Measurements from ENCODE around the gene CCDC154.

CCDC154 gene

GRCh38 chr16:1458336-1458976 lies 14.1 kb upstream of the CCDC154 start:
- H3K4me1 ChIP-seq (ENCODE audit: control insufficient read depth, low read depth, low read length), result no peaks in the 10 kb centered on the region
- no peak overlapping the region for H3K27ac ChIP-seq (ENCODE audit: low read length)
- H3K9me3 ChIP-seq (ENCODE audit: control insufficient read depth, low read depth, low read length), result no peaks in the 10 kb centered on the region
- H3K9ac ChIP-seq (ENCODE audit: low read length), result no peak overlapping the region
- H3K36me3 ChIP-seq (ENCODE audit: control insufficient read depth, low read depth, low read length), result peaks cover 26% of the 10 kb centered on the region
- no peaks in the 10 kb centered on the region for H3K27me3 ChIP-seq (ENCODE audit: control insufficient read depth, insufficient read depth, low read length)
- H3K4me3 ChIP-seq (ENCODE audit: low read length), result no peak overlapping the region

- peaks cover 29% of the 10 kb centered on the region for H3K36me3 ChIP-seq (ENCODE audit: control insufficient read depth, low read depth, low read length)
- no peaks in the 10 kb centered on the region for H3K27me3 ChIP-seq (ENCODE audit: control insufficient read depth, insufficient read depth, low read length)
- no peaks in the 10 kb centered on the region for H3K9me3 ChIP-seq (ENCODE audit: control insufficient read depth, low read depth, low read length)
- no peak overlapping the region for H3K4me3 ChIP-seq (ENCODE audit: low read length)
- no peaks in the 10 kb centered on the region for H3K4me1 ChIP-seq (ENCODE audit: control insufficient read depth, low read depth, low read length)
- H3K27ac ChIP-seq (ENCODE audit: low read length), result no peak overlapping the region
- no peak overlapping the region for H3K9ac ChIP-seq (ENCODE audit: low read length)
Observed at GRCh38 chr16:1457489-1458245, 13.3 kb upstream of the CCDC154 start.

- Histone ChIP-seq H3K27ac (ENCODE audit: low read length) (no peak overlapping the region), H3K9ac (ENCODE audit: low read length) (no peak overlapping the region), H3K9me3 (ENCODE audit: control insufficient read depth, low read depth, low read length) (no peaks in the 10 kb centered on the region), H3K4me1 (ENCODE audit: control insufficient read depth, low read depth, low read length) (no peaks in the 10 kb centered on the region), H3K27me3 (ENCODE audit: control insufficient read depth, insufficient read depth, low read length) (no peaks in the 10 kb centered on the region), H3K4me3 (ENCODE audit: low read length) (no peak overlapping the region), H3K36me3 (ENCODE audit: control insufficient read depth, low read depth, low read length) (peaks cover 29% of the 10 kb centered on the region)
Observed at GRCh38 chr16:1456951-1457350, 12.6 kb upstream of the CCDC154 start.

GRCh38 chr16:1455190-1456171 lies 11.1 kb upstream of the CCDC154 start:
- H3K27ac ChIP-seq (ENCODE audit: low read length), result no peak overlapping the region

GRCh38 chr16:1454561-1454960 lies 10.2 kb upstream of the CCDC154 start:
- no peak overlapping the region for H3K27ac ChIP-seq (ENCODE audit: low read length)
- H3K4me3 ChIP-seq (ENCODE audit: low read length), result no peak overlapping the region
- H3K9ac ChIP-seq (ENCODE audit: low read length), result no peak overlapping the region
- H3K9me3 ChIP-seq (ENCODE audit: control insufficient read depth, low read depth, low read length), result no peaks in the 10 kb centered on the region
- H3K27me3 ChIP-seq (ENCODE audit: control insufficient read depth, insufficient read depth, low read length), result no peaks in the 10 kb centered on the region
- H3K36me3 ChIP-seq (ENCODE audit: control insufficient read depth, low read depth, low read length), result peaks cover 24% of the 10 kb centered on the region
- no peaks in the 10 kb centered on the region for H3K4me1 ChIP-seq (ENCODE audit: control insufficient read depth, low read depth, low read length)

More at GRCh38 chr16:1455190-1456171, 11.1 kb upstream of the CCDC154 start:
- Histone ChIP-seq H3K9me3 (ENCODE audit: control insufficient read depth, low read depth, low read length) (no peaks in the 10 kb centered on the region), H3K4me3 (ENCODE audit: low read length) (no peak overlapping the region), H3K9ac (ENCODE audit: low read length) (no peak overlapping the region), H3K27me3 (ENCODE audit: control insufficient read depth, insufficient read depth, low read length) (no peaks in the 10 kb centered on the region), H3K4me1 (ENCODE audit: control insufficient read depth, low read depth, low read length) (no peaks in the 10 kb centered on the region), H3K36me3 (ENCODE audit: control insufficient read depth, low read depth, low read length) (peaks cover 29% of the 10 kb centered on the region)

- no peaks in the 10 kb centered on the region for H3K9me3 ChIP-seq (ENCODE audit: control insufficient read depth, low read depth, low read length)
- peaks cover 32% of the 10 kb centered on the region for H3K36me3 ChIP-seq (ENCODE audit: control insufficient read depth, low read depth, low read length)
- no peaks in the 10 kb centered on the region for H3K27me3 ChIP-seq (ENCODE audit: control insufficient read depth, insufficient read depth, low read length)
- no peak overlapping the region for H3K4me3 ChIP-seq (ENCODE audit: low read length)
- H3K4me1 ChIP-seq (ENCODE audit: control insufficient read depth, low read depth, low read length), result no peaks in the 10 kb centered on the region
- no peak overlapping the region for H3K27ac ChIP-seq (ENCODE audit: low read length)
- H3K9ac ChIP-seq (ENCODE audit: low read length), result no peak overlapping the region
Observed at GRCh38 chr16:1453316-1453715, 9.0 kb upstream of the CCDC154 start.

- no peak overlapping the region for H3K4me3 ChIP-seq (ENCODE audit: low read length)
- no peaks in the 10 kb centered on the region for H3K4me1 ChIP-seq (ENCODE audit: control insufficient read depth, low read depth, low read length)
- peaks cover 34% of the 10 kb centered on the region for H3K36me3 ChIP-seq (ENCODE audit: control insufficient read depth, low read depth, low read length)
- H3K9me3 ChIP-seq (ENCODE audit: control insufficient read depth, low read depth, low read length), result no peaks in the 10 kb centered on the region
- H3K27ac ChIP-seq (ENCODE audit: low read length), result no peak overlapping the region
- H3K9ac ChIP-seq (ENCODE audit: low read length), result no peak overlapping the region
- no peaks in the 10 kb centered on the region for H3K27me3 ChIP-seq (ENCODE audit: control insufficient read depth, insufficient read depth, low read length)
Observed at GRCh38 chr16:1452530-1452929, 8.2 kb upstream of the CCDC154 start.

- Histone ChIP-seq H3K36me3 (ENCODE audit: control insufficient read depth, low read depth, low read length) (peaks cover 34% of the 10 kb centered on the region), H3K27ac (ENCODE audit: low read length) (no peak overlapping the region), H3K27me3 (ENCODE audit: control insufficient read depth, insufficient read depth, low read length) (no peaks in the 10 kb centered on the region), H3K4me1 (ENCODE audit: control insufficient read depth, low read depth, low read length) (no peaks in the 10 kb centered on the region), H3K9me3 (ENCODE audit: control insufficient read depth, low read depth, low read length) (no peaks in the 10 kb centered on the region), H3K9ac (ENCODE audit: low read length) (no peak overlapping the region), H3K4me3 (ENCODE audit: low read length) (no peak overlapping the region)
Observed at GRCh38 chr16:1451702-1452392, 7.5 kb upstream of the CCDC154 start.

GRCh38 chr16:1450841-1451240 lies 6.5 kb upstream of the CCDC154 start:
- Histone ChIP-seq H3K27ac (ENCODE audit: low read length) (no peak overlapping the region), H3K27me3 (ENCODE audit: control insufficient read depth, insufficient read depth, low read length) (no peaks in the 10 kb centered on the region), H3K36me3 (ENCODE audit: control insufficient read depth, low read depth, low read length) (peaks cover 34% of the 10 kb centered on the region), H3K9me3 (ENCODE audit: control insufficient read depth, low read depth, low read length) (no peaks in the 10 kb centered on the region), H3K9ac (ENCODE audit: low read length) (no peak overlapping the region), H3K4me3 (ENCODE audit: low read length) (no peak overlapping the region), H3K4me1 (ENCODE audit: control insufficient read depth, low read depth, low read length) (no peaks in the 10 kb centered on the region)

- no peaks in the 10 kb centered on the region for H3K27me3 ChIP-seq (ENCODE audit: control insufficient read depth, insufficient read depth, low read length)
- H3K9ac ChIP-seq (ENCODE audit: low read length), result no peak overlapping the region
- H3K9me3 ChIP-seq (ENCODE audit: control insufficient read depth, low read depth, low read length), result no peaks in the 10 kb centered on the region
- H3K4me1 ChIP-seq (ENCODE audit: control insufficient read depth, low read depth, low read length), result no peaks in the 10 kb centered on the region
- H3K4me3 ChIP-seq (ENCODE audit: low read length), result no peak overlapping the region
- no peak overlapping the region for H3K27ac ChIP-seq (ENCODE audit: low read length)
- peaks cover 30% of the 10 kb centered on the region for H3K36me3 ChIP-seq (ENCODE audit: control insufficient read depth, low read depth, low read length)
Observed at GRCh38 chr16:1450218-1450617, 5.9 kb upstream of the CCDC154 start.
